Measurements from ENCODE around the gene ZBTB40. TPM values are rescaled to one million over a fixed set of nuclear protein-coding genes. Genes with fewer than 3 reads are reported as not detected.

ZBTB40 gene
- total and polyA plus RNA-seq, 9 of the 15 experiments (the other 6 are each of a cell fraction or from before 2014, with no cell fraction given) = 2.6 to 26.0 (median 18.8) TPM

DNA sequence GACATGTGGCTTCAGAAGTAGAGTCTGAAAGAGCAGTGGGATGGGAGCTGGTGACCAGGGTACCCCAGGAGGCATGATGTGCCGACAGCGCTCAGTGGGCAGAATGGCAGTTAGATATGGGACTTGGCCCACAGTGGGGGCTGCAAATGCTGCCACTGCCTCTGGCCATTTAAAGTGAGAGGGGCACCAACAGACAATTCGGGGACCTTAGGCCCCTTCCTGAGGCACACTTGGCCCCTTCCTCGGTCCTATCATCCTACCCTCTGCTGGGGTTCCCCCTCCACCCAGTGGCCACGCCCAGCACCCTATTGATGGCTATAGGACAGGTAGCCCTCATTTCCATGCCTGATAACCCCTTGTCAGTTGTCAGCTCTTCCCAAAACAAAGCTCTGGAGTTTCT lies 75.0 kb downstream of the ZBTB40 start:
- intact Hi-C loops (cut with micrococcal nuclease) (loop anchor here (5.0 kb wide), 1 partner anchor 116 kb away; the partner anchor contains the start of gene C1QC), in situ Hi-C loops (cut with MboI) (no loop called here)
- Histone ChIP-seq H4K20me1 (replicated peaks; ENCODE audit: control insufficient read depth, insufficient read depth, low read length) (peaks cover 3% of the 10 kb centered on the region), H3K9me3 (replicated peaks; ENCODE audit: control insufficient read depth, insufficient read depth, low read depth, low read length) (no peaks in the 10 kb centered on the region), H3K27me3 (ENCODE audit: control insufficient read depth in 2 of 2, insufficient read depth in 2 of 2, low read length in 2 of 2) (no peaks in the 10 kb centered on the region), H3K9ac (ENCODE audit: insufficient read depth in 1 of 2, low read depth in 2 of 2, low read length in 2 of 2) (no peak overlapping the region), H3K4me1 (replicated peaks in 1 of 2; ENCODE audit: control insufficient read depth in 2 of 2, insufficient read depth in 2 of 2, low read length in 2 of 2) (peaks cover 0 to 2% of the 10 kb centered on the region in 2 experiments; a peak in 1 of 5 replicates), H3K27ac (ENCODE audit: extremely low read depth, low read depth, low read length) (no peak overlapping the region), H3K36me3 (ENCODE audit: control insufficient read depth, insufficient read depth, low read length) (peaks cover 53% of the 10 kb centered on the region), H3K9me1 (ENCODE audit: control insufficient read depth, insufficient read depth, low read length) (no peaks in the 10 kb centered on the region), H2AFZ (ENCODE audit: low read depth, low read length) (no peak overlapping the region), H3K79me2 (ENCODE audit: control insufficient read depth, insufficient read depth, low read length) (no peaks in the 10 kb centered on the region), H3K4me2 (ENCODE audit: insufficient read depth, low read length) (no peak overlapping the region), H3K4me3 (no peak overlapping the region)
- FAIRE-seq = no peak
- no peak for DNase-seq (ENCODE audit: extremely low read depth in 1 of 4, low spot score in 3 of 4)
- WGBS (ENCODE audit: insufficient coverage, low coverage, missing lambda C conversion rate) = 81% methylated on average over 5 of the region's 5 CpGs
- ChIA-PET POLR2A (interaction anchor here (1.2 kb wide), 1 partner anchor 110 kb away, joined by 4 read pairs; the partner anchor contains the start of gene C1QA), CTCF (ENCODE audit: low intra/inter-chr PET ratio) (interaction anchor here (1.7 kb wide), 1 partner anchor 107 kb away, joined by 3 read pairs; no protein-coding TSS in a partner anchor)
- ATAC-seq = no peak
- no TSS peak for BruUV-seq (replicated peaks)
- TF ChIP-seq ETV6 (IDR thresholded peaks at IDR 0.05; ENCODE audit: borderline replicate concordance in 1 of 2, low read depth in 2 of 2, low read length in 1 of 2) (no peak), ETV6 (CRISPR knock-in tag; IDR thresholded peaks at IDR 0.05; ENCODE audit: borderline replicate concordance) (no peak), PTRF (tag; IDR thresholded peaks at IDR 0.05) (no peak), MCM5 (IDR thresholded peaks at IDR 0.05; ENCODE audit: low read depth) (no peak), CBX2 (IDR thresholded peaks at IDR 0.05; ENCODE audit: insufficient read depth, low read length, poor library complexity, severe bottlenecking) (no peak), GABPA (tag; conservative IDR thresholded peaks at IDR 0.05; ENCODE audit: low read depth) (no peak), NR1H2 (CRISPR knock-in tag; IDR thresholded peaks at IDR 0.05) (no peak), KLF1 (tag; IDR thresholded peaks at IDR 0.05) (no peak), ZNF174 (CRISPR knock-in tag; IDR thresholded peaks at IDR 0.05) (no peak), NFIC (IDR thresholded peaks at IDR 0.05) (no peak), STAT5A (IDR thresholded peaks at IDR 0.05; ENCODE audit: borderline replicate concordance, low read length) (no peak), NR2C1 (IDR thresholded peaks at IDR 0.05) (no peak), NR2C1 (tag; IDR thresholded peaks at IDR 0.05) (no peak), ZFP30 (CRISPR knock-in tag; IDR thresholded peaks at IDR 0.05; ENCODE audit: borderline replicate concordance) (no peak), SMARCE1 (IDR thresholded peaks at IDR 0.05) (no peak)
- TF ChIP-seq, protein P1, sequence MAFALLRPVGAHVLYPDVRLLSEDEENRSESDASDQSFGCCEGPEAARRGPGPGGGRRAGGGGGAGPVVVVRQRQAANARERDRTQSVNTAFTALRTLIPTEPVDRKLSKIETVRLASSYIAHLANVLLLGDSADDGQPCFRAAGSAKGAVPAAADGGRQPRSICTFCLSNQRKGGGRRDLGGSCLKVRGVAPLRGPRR (CRISPR knock-in tag; IDR thresholded peaks at IDR 0.05) = no peak
- TF ChIP-seq, protein P2, sequence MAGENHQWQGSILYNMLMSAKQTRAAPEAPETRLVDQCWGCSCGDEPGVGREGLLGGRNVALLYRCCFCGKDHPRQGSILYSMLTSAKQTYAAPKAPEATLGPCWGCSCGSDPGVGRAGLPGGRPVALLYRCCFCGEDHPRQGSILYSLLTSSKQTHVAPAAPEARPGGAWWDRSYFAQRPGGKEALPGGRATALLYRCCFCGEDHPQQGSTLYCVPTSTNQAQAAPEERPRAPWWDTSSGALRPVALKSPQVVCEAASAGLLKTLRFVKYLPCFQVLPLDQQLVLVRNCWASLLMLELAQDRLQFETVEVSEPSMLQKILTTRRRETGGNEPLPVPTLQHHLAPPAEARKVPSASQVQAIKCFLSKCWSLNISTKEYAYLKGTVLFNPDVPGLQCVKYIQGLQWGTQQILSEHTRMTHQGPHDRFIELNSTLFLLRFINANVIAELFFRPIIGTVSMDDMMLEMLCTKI (IDR thresholded peaks at IDR 0.05; ENCODE audit: partially characterized antibody) = no peak
- TF ChIP-seq, protein P3, sequence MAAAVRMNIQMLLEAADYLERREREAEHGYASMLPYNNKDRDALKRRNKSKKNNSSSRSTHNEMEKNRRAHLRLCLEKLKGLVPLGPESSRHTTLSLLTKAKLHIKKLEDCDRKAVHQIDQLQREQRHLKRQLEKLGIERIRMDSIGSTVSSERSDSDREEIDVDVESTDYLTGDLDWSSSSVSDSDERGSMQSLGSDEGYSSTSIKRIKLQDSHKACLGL (CRISPR knock-in tag; IDR thresholded peaks at IDR 0.05; ENCODE audit: borderline replicate concordance, poor library complexity, severe bottlenecking) = no peak
- TF ChIP-seq, protein P4, sequence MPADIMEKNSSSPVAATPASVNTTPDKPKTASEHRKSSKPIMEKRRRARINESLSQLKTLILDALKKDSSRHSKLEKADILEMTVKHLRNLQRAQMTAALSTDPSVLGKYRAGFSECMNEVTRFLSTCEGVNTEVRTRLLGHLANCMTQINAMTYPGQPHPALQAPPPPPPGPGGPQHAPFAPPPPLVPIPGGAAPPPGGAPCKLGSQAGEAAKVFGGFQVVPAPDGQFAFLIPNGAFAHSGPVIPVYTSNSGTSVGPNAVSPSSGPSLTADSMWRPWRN (IDR thresholded peaks at IDR 0.05; ENCODE audit: low read depth) = no peak
- TF ChIP-seq, protein P5, sequence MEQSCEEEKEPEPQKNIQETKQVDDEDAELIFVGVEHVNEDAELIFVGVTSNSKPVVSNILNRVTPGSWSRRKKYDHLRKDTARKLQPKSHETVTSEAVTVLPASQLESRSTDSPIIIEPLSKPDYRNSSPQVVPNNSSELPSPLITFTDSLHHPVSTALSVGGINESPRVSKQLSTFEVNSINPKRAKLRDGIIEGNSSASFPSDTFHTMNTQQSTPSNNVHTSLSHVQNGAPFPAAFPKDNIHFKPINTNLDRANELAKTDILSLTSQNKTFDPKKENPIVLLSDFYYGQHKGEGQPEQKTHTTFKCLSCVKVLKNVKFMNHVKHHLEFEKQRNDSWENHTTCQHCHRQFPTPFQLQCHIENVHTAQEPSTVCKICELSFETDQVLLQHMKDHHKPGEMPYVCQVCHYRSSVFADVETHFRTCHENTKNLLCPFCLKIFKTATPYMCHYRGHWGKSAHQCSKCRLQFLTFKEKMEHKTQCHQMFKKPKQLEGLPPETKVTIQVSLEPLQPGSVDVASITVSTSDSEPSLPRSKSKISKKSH (CRISPR knock-in tag; IDR thresholded peaks at IDR 0.05) = no peak

Data from K562 (cell line).